PC-9 (cell line): ENCODE results near the gene C7orf57. TPM values are rescaled to one million over a fixed set of nuclear protein-coding genes. Genes with fewer than 3 reads are reported as not detected.

Experiments used
- BruUV-seq: library from RNA; stranded (reverse); fragments of 400-500 nt; replicated peaks from 2 replicates; lab custom pipeline; 2021; lab: Mats Ljungman, UMichigan
- CTCF ChIA-PET: fragments of 300-600 bp; sonication (Branson Sonifier 250); formaldehyde crosslinking; loops from one replicate; lab custom pipeline; 2022; ENCODE audit warnings: antibody characterized with exemption; lab: Charles Lee
- POLR2A ChIA-PET: fragments of 300-600 bp; sonication (Branson Sonifier 250); formaldehyde crosslinking; loops from one replicate; lab custom pipeline; 2022; ENCODE audit warnings: antibody characterized with exemption; ENCODE audit not compliant: unreplicated experiment; lab: Charles Lee
- DNase-seq, 2 experiments: peaks; one replicate each; pipeline versions ENCODE4 v3.0.0 to v3.0.0-alpha.2; 2015 to 2022; ENCODE audit warnings: mixed read lengths in 1 of 2
- H2AFZ ChIP-seq: fragments of 200-600 bp; sonication (generic); 2 replicates; pipeline ENCODE4 v1.8.1; 2017; ENCODE audit warnings: antibody characterized with exemption
- H3F3A ChIP-seq: fragments of 200-600 bp; sonication (generic); 2 replicates; pipeline ENCODE4 v1.8.1; 2017; ENCODE audit warnings: antibody characterized with exemption, mild to moderate bottlenecking, low read depth; ENCODE audit not compliant: insufficient read depth
- H3K27ac ChIP-seq: fragments of 200-600 bp; sonication (generic); 2 replicates; pipeline ENCODE4 v1.6.1; 2016; ENCODE audit warnings: mixed run types
- H3K27me3 ChIP-seq: fragments of 200-600 bp; sonication (generic); 2 replicates; pipeline ENCODE4 v1.6.1; 2016; ENCODE audit warnings: low read depth, mixed run types; ENCODE audit not compliant: insufficient read depth
- H3K36me3 ChIP-seq: fragments of 200-600 bp; sonication (generic); 2 replicates; pipeline ENCODE4 v1.6.1; 2016; ENCODE audit warnings: low read depth, mixed run types
- H3K4me1 ChIP-seq: fragments of 200-600 bp; sonication (generic); replicated peaks from 2 replicates; pipeline ENCODE4 v1.6.1; 2016; ENCODE audit warnings: mixed run types; ENCODE audit not compliant: insufficient read depth
- H3K4me2 ChIP-seq: fragments of 200-600 bp; sonication (generic); 2 replicates; pipeline ENCODE4 v1.6.1; 2017; ENCODE audit warnings: mixed run types
- H3K4me3 ChIP-seq: fragments of 200-600 bp; sonication (generic); 2 replicates; pipeline ENCODE4 v1.6.1; 2016; ENCODE audit warnings: mixed run types
- H3K79me2 ChIP-seq: fragments of 200-600 bp; sonication (generic); 2 replicates; pipeline ENCODE4 v1.6.1; 2017; ENCODE audit warnings: low read depth, mixed run types
- H3K9me2 ChIP-seq: fragments of 200-600 bp; sonication (generic); 2 replicates; pipeline ENCODE4 v1.8.1; 2017; ENCODE audit warnings: mild to moderate bottlenecking; ENCODE audit not compliant: insufficient read depth
- H3K9me3 ChIP-seq: fragments of 200-600 bp; sonication (generic); 2 replicates; pipeline ENCODE4 v1.8.1; 2016; ENCODE audit warnings: low read depth; ENCODE audit not compliant: insufficient read depth
- H4K20me1 ChIP-seq: fragments of 200-600 bp; sonication (generic); 2 replicates; pipeline ENCODE4 v1.8.1; 2017; ENCODE audit not compliant: insufficient read depth
- EZH2 ChIP-seq: fragments of 200-600 bp; sonication (generic); IDR thresholded peaks from 2 replicates; pipeline ENCODE4 v1.8.0; 2017; ENCODE audit warnings: antibody characterized with exemption, low read depth
- intact Hi-C: fragments of 100-400 bp; cut with micrococcal nuclease; formaldehyde crosslinking; loops from one replicate; pipeline ENCODE4 v1.10.0; 2022; ENCODE audit not compliant: unreplicated experiment
- total RNA-seq: library from RNA; stranded (reverse); gene quantifications from 2 replicates; pipeline ENCODE4 v1.2.3, GENCODE V29; 2021
- TF ChIP-seq, protein P1 (sequence below): fragments of 200-600 bp; sonication (generic); conservative IDR thresholded peaks from 2 replicates; pipeline ENCODE4 v1.6.1; 2017; ENCODE audit warnings: mixed run types, antibody characterized with exemption, mild to moderate bottlenecking, moderate library complexity

The C7orf57 gene
- total RNA-seq, 1 experiment from 2014 or later: 2.5 TPM

DNA sequence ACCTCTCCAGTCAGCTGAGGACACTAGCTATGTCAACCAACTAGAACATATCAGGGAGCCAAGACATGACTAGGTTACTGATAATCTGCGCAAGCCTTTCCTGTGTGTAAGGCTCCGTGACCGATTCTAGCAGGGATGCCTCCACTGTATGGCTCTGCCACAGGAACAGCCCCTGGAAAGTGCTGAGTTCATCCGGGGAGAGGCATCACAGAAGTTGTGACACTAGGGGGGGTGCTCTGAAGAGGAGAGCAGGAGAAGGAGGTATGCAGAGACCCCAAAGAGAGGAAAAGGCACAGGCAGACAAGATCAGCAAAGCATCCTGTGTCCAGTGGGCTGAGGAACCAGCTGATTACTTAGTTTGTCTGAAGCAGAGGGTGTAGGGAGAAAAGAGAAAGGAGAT lies 67.2 kb downstream of the C7orf57 start:
- Histone ChIP-seq H4K20me1 (peaks cover 58% of the 10 kb centered on the region), H3K9me3 (no peaks in the 10 kb centered on the region), H3K4me3 (no peak overlapping the region), H3K79me2 (peaks cover 41% of the 10 kb centered on the region), H3K36me3 (peaks cover 93% of the 10 kb centered on the region), H3K4me2 (no peak overlapping the region), H3K9me2 (no peaks in the 10 kb centered on the region), H3K27me3 (no peaks in the 10 kb centered on the region), H2AFZ (no peak overlapping the region), H3K27ac (no peak overlapping the region), H3K4me1 (no peaks in the 10 kb centered on the region; the same call in 1 of the 2 replicates), H3F3A (peaks cover 71% of the 10 kb centered on the region)
- CTCF ChIA-PET: no interaction called here
- intact Hi-C loops: no loop called here
- DNase-seq: no peak
- TF ChIP-seq EZH2: no peak
- TF ChIP-seq, protein P1, sequence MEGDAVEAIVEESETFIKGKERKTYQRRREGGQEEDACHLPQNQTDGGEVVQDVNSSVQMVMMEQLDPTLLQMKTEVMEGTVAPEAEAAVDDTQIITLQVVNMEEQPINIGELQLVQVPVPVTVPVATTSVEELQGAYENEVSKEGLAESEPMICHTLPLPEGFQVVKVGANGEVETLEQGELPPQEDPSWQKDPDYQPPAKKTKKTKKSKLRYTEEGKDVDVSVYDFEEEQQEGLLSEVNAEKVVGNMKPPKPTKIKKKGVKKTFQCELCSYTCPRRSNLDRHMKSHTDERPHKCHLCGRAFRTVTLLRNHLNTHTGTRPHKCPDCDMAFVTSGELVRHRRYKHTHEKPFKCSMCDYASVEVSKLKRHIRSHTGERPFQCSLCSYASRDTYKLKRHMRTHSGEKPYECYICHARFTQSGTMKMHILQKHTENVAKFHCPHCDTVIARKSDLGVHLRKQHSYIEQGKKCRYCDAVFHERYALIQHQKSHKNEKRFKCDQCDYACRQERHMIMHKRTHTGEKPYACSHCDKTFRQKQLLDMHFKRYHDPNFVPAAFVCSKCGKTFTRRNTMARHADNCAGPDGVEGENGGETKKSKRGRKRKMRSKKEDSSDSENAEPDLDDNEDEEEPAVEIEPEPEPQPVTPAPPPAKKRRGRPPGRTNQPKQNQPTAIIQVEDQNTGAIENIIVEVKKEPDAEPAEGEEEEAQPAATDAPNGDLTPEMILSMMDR: no peak
- no TSS peak for BruUV-seq
- POLR2A ChIA-PET: no interaction called here

DNA sequence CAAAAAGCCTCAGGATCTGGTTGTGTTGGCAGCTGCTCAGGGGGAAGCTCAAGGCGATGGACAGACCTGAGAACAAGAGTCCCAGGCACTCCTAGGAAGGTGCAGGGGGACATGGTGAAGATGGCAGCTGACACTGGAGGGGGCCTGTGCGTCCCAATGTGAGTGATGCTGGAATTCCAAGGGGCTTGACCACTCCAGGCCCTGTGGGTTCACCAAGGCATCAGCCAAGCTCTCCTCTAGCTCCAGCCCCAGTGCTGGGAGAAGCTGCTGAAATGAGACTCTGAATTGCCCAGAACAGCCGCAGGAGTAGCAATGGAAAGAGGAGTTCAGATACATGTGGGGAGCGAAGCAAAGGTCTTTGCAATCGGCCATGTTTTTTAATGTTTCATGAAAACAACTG lies 69.7 kb downstream of the C7orf57 start:
- H3K27me3 ChIP-seq: no peaks in the 10 kb centered on the region
- no TSS peak for BruUV-seq
- H3K9me3 ChIP-seq: no peaks in the 10 kb centered on the region
- no peaks in the 10 kb centered on the region for H3K9me2 ChIP-seq
- peaks cover 17% of the 10 kb centered on the region for H3K79me2 ChIP-seq
- peaks cover 92% of the 10 kb centered on the region for H3F3A ChIP-seq
- H3K4me1 ChIP-seq: peaks cover 4% of the 10 kb centered on the region
- H3K36me3 ChIP-seq: peaks cover 81% of the 10 kb centered on the region
- intact Hi-C loops: no loop called here
- POLR2A ChIA-PET: no interaction called here
- CTCF ChIA-PET: no interaction called here
- H3K27ac ChIP-seq: no peak overlapping the region
- DNase-seq: no peak
- H3K4me2 ChIP-seq: no peak overlapping the region
- H4K20me1 ChIP-seq: peaks cover 34% of the 10 kb centered on the region
- no peak overlapping the region for H3K4me3 ChIP-seq
- no peak overlapping the region for H2AFZ ChIP-seq
- TF ChIP-seq EZH2: no peak
- TF ChIP-seq, protein P1: no peak

DNA sequence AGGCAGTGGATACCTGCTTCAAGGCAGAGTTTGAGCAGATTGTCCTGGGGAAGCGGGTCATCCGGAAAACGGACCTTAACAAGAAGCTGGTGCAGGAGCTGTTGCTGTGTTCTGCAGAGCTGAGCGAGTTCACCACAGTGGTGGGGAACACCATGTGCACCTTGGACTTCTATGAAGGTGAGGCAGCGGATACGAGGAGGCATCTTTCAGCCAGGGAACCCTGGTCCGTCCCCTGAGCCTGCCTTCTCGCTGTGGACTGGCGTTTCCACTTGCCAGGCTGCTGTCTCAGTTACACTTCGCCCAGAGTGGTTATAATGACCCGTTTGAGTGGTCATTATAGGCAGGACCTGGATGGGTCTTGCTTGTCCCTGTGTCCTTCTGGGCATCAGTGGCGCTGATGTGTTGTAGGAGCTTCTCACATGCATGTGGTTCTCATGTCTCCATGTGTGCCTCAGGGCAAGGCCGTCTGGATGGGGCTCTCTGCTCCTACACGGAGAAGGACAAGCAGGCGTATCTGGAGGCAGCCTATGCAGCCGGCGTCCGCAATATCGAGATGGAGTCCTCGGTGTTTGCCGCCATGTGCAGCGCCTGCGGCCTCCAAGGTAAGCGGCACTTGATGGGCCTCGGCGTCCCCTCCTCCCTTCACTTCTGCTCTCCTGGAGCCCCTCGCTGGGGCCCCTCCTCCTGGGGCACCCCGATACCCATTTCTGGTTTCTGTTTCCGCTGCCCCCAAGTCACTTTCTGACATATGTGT lies 71.7 kb downstream of the C7orf57 start:
- Histone ChIP-seq H3K9me2 (no peaks in the 10 kb centered on the region), H3K79me2 (no peaks in the 10 kb centered on the region), H3K36me3 (peaks cover 67% of the 10 kb centered on the region), H3K4me3 (no peak overlapping the region), H3K4me2 (no peak overlapping the region), H3F3A (peaks cover 83% of the 10 kb centered on the region), H3K4me1 (peaks cover 23% of the 10 kb centered on the region), H3K9me3 (no peaks in the 10 kb centered on the region), H3K27me3 (no peaks in the 10 kb centered on the region), H3K27ac (no peak overlapping the region), H2AFZ (no peak overlapping the region), H4K20me1 (peaks cover 20% of the 10 kb centered on the region; the same call in 1 of the 2 replicates)
- intact Hi-C loops: no loop called here
- no TSS peak for BruUV-seq
- CTCF ChIA-PET: no interaction called here
- DNase-seq: no peak
- no peak for TF ChIP-seq EZH2
- POLR2A ChIA-PET: interaction anchor here (0.7 kb wide), 1 partner anchor 262 kb away, joined by 4 read pairs; no protein-coding TSS in a partner anchor
